Epithelial cell of proximal tubule (primary cell): ENCODE measurements around the gene NR6A1. TPM values are rescaled to one million over a fixed set of nuclear protein-coding genes. Genes with fewer than 3 reads are reported as not detected.

ENCODE experiments used
- DNase-seq: peaks from one replicate; pipeline ENCODE4 v3.0.0-alpha.2; 2011; ENCODE audit warnings: low read depth
- H3K4me3 ChIP-seq: 2 replicates; pipeline ENCODE4 v1.5.1; 2011; ENCODE audit warnings: low read depth, mild to moderate bottlenecking, low read length
- total RNA-seq: library from RNA; depleted of rRNA; stranded (reverse); fragments of >200 nt; gene quantifications from 2 replicates; pipeline ENCODE4 v1.2.3, GENCODE V29; 2015
- TF ChIP-seq, protein P1 (sequence below): conservative IDR thresholded peaks from 2 replicates; pipeline ENCODE4 v1.5.1; 2012; ENCODE audit warnings: low read depth, mild to moderate bottlenecking, low read length

The NR6A1 gene
- total RNA-seq, 1 donor from 2014 or later = 2.0 TPM

DNA sequence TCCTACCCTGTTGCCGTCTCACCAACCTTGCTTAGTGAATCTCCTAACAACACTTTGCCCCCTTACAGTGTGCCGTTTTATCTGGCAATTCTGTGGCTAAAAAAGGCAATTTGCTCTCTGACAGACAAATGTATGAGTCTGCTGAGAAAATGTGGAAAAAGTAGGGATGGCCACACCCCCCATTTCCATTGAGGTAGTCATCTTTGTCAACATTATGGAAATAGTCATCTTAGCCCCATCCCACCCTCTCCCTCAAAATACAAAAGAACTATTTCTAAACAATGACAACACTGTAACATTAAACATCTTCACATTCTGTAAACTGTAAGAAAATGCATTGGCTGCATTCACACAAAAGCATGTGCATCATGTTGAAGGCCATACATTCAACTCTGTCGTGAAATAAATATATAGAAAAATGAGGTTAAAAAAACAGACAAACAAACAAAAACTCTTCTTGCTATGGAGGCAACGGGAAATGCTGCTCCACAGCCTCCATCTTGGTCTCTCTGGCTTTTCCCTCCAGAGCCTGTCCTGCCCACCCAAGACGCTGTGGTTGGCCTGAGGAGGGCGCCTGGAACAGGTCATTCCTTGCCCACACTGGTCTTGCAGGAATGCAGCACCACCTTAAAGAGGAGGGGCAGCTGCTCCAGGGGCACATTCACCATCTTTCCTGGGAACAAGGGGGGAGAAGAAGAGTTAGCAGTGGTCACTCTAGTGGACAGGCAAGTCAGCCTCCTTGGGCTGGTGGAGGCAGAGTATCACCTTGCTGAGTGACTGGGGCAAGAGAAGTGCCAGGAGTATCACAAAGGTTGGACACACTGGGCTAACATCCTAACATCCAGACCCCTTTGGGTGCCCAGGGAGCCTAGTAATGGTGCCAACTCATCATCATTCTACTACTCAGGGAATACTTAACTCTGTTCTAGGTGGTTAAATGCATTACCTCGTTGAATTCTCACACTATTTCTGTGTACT is 248.7 kb downstream of the NR6A1 start:
- no peak overlapping the region for H3K4me3 ChIP-seq
- no peak for DNase-seq
- TF ChIP-seq, protein P1, sequence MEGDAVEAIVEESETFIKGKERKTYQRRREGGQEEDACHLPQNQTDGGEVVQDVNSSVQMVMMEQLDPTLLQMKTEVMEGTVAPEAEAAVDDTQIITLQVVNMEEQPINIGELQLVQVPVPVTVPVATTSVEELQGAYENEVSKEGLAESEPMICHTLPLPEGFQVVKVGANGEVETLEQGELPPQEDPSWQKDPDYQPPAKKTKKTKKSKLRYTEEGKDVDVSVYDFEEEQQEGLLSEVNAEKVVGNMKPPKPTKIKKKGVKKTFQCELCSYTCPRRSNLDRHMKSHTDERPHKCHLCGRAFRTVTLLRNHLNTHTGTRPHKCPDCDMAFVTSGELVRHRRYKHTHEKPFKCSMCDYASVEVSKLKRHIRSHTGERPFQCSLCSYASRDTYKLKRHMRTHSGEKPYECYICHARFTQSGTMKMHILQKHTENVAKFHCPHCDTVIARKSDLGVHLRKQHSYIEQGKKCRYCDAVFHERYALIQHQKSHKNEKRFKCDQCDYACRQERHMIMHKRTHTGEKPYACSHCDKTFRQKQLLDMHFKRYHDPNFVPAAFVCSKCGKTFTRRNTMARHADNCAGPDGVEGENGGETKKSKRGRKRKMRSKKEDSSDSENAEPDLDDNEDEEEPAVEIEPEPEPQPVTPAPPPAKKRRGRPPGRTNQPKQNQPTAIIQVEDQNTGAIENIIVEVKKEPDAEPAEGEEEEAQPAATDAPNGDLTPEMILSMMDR = peak; percentile 13

DNA sequence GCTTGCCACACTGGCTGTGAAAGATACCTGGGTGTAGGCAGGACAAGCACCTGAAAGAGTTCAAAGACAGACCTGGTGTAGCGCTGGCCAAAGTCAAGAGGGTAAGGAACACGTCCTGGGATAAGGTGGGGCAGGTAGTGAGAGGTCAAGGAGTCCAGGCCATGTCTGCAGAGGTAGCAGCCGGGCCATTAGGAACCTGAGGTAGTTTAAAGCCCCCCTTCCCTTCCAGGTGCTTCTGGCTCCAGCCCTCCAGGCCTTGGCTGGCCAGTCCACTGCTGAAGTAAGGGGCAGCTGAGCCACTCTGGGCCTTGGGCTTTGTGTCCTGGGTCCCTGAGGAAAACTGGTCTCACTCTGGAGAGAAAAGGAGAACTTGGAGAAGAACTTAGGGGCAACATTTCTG is 250.0 kb downstream of the NR6A1 start:
- DNase-seq = no peak
- no peak overlapping the region for H3K4me3 ChIP-seq
- TF ChIP-seq, protein P1 = no peak

DNA sequence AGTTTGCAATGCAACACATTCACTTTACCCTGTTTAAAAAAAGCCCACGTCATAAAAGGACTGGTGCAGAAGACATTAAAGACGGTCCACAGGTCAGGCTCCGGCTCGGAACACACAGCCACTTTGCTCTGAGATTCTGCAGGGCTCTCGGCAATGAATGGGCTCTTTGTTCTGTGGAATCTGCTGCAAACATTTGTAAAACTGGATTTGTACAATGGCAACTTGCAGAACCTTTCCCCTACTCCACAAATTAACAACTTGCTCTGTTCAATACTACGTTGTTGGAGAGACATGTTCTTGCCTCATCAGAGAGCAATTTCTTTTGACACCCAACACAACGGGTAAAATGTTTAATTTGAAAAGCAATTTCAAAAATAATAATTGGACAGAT is 250.9 kb downstream of the NR6A1 start:
- H3K4me3 ChIP-seq = no peak overlapping the region
- TF ChIP-seq, protein P1 = no peak
- DNase-seq = no peak

DNA sequence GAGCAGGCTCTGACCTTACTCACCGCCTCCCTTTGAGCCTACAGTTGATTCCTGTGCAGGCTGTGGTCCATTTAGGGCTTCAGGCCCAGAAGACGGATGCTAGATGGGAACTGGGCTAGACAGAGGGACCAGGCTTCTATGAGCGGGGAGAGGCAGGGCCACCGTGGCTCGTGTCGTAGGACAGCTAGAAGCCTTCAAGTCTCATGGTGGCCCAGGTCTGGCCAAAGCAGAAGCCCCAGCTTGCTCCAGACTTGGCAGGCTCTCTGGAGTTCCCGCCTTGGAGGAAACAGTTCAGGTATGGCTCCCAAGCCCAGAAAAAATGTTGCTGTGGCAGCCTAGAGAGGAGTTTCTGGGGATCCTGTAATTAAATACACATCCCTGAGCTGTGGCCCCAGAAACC is 253.0 kb downstream of the NR6A1 start:
- no peak overlapping the region for H3K4me3 ChIP-seq
- DNase-seq = no peak
- TF ChIP-seq, protein P1 = no peak

DNA sequence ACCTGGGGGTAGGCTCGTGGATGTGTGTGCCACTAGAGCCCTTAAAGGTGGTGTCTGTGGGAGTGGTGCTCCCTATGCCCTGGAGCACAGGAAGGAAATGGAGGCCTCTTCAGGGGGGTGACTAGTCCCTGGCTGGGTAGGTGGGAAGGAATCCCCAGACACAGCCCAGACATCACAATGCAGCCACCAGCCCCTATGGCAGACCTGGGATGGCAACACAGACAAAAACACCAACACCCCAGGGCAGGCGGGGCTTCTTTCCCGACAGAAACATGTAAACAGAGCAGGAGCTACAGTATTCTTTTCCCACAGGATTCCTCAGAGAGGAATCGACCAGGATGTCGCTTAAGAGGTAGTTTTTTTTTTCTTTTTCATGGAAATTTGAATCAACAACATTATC is 253.5 kb downstream of the NR6A1 start:
- no peak overlapping the region for H3K4me3 ChIP-seq
- TF ChIP-seq, protein P1 = no peak
- no peak for DNase-seq

DNA sequence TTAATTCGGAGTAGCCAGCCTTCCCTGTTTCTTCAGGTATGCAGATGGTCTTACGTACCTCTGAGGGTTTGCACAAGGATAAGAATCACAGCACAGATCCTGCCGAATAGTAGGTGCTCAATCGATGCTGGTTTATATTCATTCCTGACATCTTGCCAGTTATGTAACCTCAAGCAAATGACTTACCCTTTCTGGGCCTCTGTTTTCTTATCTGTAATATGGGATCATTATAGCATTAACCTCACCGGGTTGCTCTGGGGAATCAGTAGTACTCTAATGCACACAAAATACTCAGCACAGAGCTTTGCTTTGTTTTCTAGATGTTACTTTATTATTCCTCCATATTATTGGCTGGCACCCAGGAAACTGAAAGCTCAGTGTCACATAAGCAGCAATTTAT is 256.2 kb downstream of the NR6A1 start:
- TF ChIP-seq, protein P1 = no peak
- DNase-seq = no peak
- no peak overlapping the region for H3K4me3 ChIP-seq

DNA sequence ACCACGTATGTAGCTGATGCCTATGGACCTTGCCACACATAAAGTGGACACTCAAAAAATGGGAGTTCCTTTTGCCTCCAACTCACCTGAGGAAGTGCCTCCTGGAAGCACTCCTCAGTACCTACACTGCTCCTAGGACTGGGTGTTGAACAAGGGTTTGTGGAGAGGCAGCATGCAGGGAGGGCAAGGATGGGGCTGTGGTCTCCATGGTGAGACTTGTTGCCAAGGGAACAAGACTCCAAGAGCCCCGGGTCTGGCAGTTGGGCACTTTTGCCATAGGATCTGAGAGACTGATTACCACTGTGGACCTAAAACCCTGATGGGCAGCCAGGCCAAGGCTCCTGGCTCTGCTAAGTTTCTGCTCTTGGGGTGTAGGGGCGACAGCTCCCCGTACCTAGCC is 257.0 kb downstream of the NR6A1 start:
- no peak for DNase-seq
- no peak overlapping the region for H3K4me3 ChIP-seq
- TF ChIP-seq, protein P1 = no peak
